OCI-LY1 (cell line): ENCODE measurements around the gene SLFN13.

Source experiments
- H2AFZ ChIP-seq: fragments of 200-600 bp; sonication (generic), shearing (Covaris generic); 2 replicates; pipeline ENCODE4 v1.6.0; 2014; ENCODE audit warnings: antibody characterized with exemption, mild to moderate bottlenecking, low read length
- H3F3A ChIP-seq: fragments of 200-600 bp; sonication (generic), shearing (Covaris generic); 2 replicates; pipeline ENCODE4 v1.6.0; 2014; ENCODE audit warnings: mild to moderate bottlenecking, antibody characterized with exemption, low read length, moderate library complexity; ENCODE audit not compliant: insufficient read depth
- H3K27ac ChIP-seq: fragments of 200-600 bp; sonication (generic); 2 replicates; pipeline ENCODE4 v1.5.1; 2014; ENCODE audit warnings: low read length, mixed run types, mild to moderate bottlenecking, low read depth; ENCODE audit not compliant: poor library complexity, severe bottlenecking
- H3K27me3 ChIP-seq: fragments of 200-600 bp; sonication (generic); 2 replicates; pipeline ENCODE4 v1.6.0; 2014; ENCODE audit warnings: antibody characterized with exemption, mild to moderate bottlenecking, low read length, moderate library complexity; ENCODE audit not compliant: insufficient read depth
- H3K36me3 ChIP-seq: fragments of 200-600 bp; sonication (generic); 2 replicates; pipeline ENCODE4 v1.6.1; 2014; ENCODE audit warnings: mild to moderate bottlenecking, antibody characterized with exemption, low read length, moderate library complexity, mixed read lengths; ENCODE audit not compliant: insufficient read depth
- H3K4me1 ChIP-seq: fragments of 200-600 bp; sonication (generic); 2 replicates; pipeline ENCODE4 v1.5.1; 2014; ENCODE audit warnings: mild to moderate bottlenecking, low read length, moderate library complexity; ENCODE audit not compliant: insufficient read depth, severe bottlenecking
- H3K4me2 ChIP-seq: fragments of 200-600 bp; sonication (generic), shearing (Covaris generic); 2 replicates; pipeline ENCODE4 v1.6.1; 2014; ENCODE audit warnings: low read length
- H3K4me3 ChIP-seq: fragments of 200-600 bp; sonication (generic); 2 replicates; pipeline ENCODE4 v1.5.1; 2014; ENCODE audit warnings: low read length, low read depth, mild to moderate bottlenecking, mixed read lengths; ENCODE audit not compliant: poor library complexity, severe bottlenecking
- H3K79me2 ChIP-seq: fragments of 200-600 bp; shearing (Covaris generic); 2 replicates; pipeline ENCODE4 v1.6.1; 2016; ENCODE audit warnings: mixed run types, low read length, mixed read lengths; ENCODE audit not compliant: insufficient read depth
- H3K9ac ChIP-seq: fragments of 200-600 bp; sonication (generic), shearing (Covaris generic); 2 replicates; pipeline ENCODE4 v1.6.1; 2014; ENCODE audit warnings: mild to moderate bottlenecking, low read length, mixed read lengths
- H3K9me2 ChIP-seq: fragments of 200-600 bp; sonication (generic), shearing (Covaris generic); 2 replicates; pipeline ENCODE4 v1.6.1; 2014; ENCODE audit warnings: low read depth, mild to moderate bottlenecking, low read length, mixed read lengths
- H3K9me3 ChIP-seq: fragments of 200-600 bp; shearing (Covaris generic); 2 replicates; pipeline ENCODE4 v1.6.1; 2014; ENCODE audit warnings: low read length, mixed read lengths
- H4K20me1 ChIP-seq: fragments of 200-600 bp; sonication (generic), shearing (Covaris generic); 2 replicates; pipeline ENCODE4 v1.6.0; 2016; ENCODE audit warnings: mild to moderate bottlenecking, low read length; ENCODE audit not compliant: insufficient read depth
- EZH2 ChIP-seq: fragments of 200-600 bp; sonication (generic), shearing (Covaris generic); IDR thresholded peaks from 2 replicates; pipeline ENCODE4 v1.8.0; 2017; ENCODE audit warnings: borderline replicate concordance, mixed run types, mild to moderate bottlenecking, antibody characterized with exemption, low read length, moderate library complexity, mixed read lengths
- TF ChIP-seq, protein P1 (sequence below): fragments of 200-600 bp; sonication (generic), shearing (Covaris generic); IDR thresholded peaks from 2 replicates; pipeline ENCODE4 v1.5.1; 2017; ENCODE audit warnings: mild to moderate bottlenecking, antibody characterized with exemption, low read length, moderate library complexity, mixed read lengths

SLFN13 gene

DNA sequence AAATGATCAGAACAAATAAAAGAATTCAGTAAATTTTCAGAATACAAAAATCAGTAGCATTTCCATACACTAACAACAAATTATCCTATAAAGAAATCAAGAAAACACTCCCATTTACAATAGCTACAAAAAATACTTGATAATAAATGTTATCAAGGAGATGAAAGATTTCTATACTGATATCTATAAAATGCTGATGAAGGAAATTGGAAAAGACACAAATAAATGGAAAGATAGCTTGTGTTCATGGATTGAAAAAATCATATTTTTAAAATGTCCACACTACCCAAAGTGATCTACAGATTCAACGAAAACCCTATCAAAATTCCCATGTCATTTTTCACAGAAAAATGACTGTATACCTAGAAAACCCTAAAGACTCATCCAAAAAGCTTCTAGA lies 34.3 kb downstream of the SLFN13 start:
- Histone ChIP-seq H3K9ac (no peak overlapping the region), H3K9me2 (no peaks in the 10 kb centered on the region), H3K4me2 (no peak overlapping the region), H3K4me3 (no peak overlapping the region), H2AFZ (no peak overlapping the region), H3K36me3 (no peaks in the 10 kb centered on the region), H3K79me2 (no peaks in the 10 kb centered on the region), H3K27ac (no peak overlapping the region), H3K4me1 (no peaks in the 10 kb centered on the region), H3K27me3 (no peaks in the 10 kb centered on the region), H3F3A (no peaks in the 10 kb centered on the region), H4K20me1 (no peaks in the 10 kb centered on the region), H3K9me3 (no peaks in the 10 kb centered on the region)
- TF ChIP-seq, protein P1, sequence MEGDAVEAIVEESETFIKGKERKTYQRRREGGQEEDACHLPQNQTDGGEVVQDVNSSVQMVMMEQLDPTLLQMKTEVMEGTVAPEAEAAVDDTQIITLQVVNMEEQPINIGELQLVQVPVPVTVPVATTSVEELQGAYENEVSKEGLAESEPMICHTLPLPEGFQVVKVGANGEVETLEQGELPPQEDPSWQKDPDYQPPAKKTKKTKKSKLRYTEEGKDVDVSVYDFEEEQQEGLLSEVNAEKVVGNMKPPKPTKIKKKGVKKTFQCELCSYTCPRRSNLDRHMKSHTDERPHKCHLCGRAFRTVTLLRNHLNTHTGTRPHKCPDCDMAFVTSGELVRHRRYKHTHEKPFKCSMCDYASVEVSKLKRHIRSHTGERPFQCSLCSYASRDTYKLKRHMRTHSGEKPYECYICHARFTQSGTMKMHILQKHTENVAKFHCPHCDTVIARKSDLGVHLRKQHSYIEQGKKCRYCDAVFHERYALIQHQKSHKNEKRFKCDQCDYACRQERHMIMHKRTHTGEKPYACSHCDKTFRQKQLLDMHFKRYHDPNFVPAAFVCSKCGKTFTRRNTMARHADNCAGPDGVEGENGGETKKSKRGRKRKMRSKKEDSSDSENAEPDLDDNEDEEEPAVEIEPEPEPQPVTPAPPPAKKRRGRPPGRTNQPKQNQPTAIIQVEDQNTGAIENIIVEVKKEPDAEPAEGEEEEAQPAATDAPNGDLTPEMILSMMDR: no peak
- no peak for TF ChIP-seq EZH2

DNA sequence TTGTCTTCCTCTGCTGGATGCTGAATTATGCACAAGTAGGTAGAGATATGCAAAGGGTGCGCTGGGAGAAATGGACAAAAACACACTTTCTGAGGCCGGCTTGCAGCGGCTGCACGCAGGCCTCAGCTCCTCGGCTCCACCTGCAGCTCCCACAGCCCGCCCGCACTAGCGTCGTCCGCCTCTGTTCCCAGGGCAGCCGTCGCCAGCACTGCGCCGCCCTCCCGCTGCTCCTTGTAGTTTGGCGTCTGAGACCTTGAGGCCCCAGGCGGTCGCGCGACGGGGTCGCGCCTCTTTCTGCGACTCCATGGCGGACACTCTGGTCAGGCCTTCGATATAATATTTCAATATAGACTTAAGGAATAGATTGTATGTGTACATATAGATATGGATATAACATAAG lies 41.0 kb downstream of the SLFN13 start:
- H3K9me3 ChIP-seq: no peaks in the 10 kb centered on the region
- TF ChIP-seq, protein P1: no peak
- TF ChIP-seq EZH2: no peak
- no peaks in the 10 kb centered on the region for H3F3A ChIP-seq
- no peaks in the 10 kb centered on the region for H3K36me3 ChIP-seq
- no peak overlapping the region for H2AFZ ChIP-seq
- no peak overlapping the region for H3K4me3 ChIP-seq
- H3K9ac ChIP-seq: no peak overlapping the region
- H3K9me2 ChIP-seq: no peaks in the 10 kb centered on the region
- H3K4me2 ChIP-seq: no peak overlapping the region
- no peaks in the 10 kb centered on the region for H3K79me2 ChIP-seq
- no peak overlapping the region for H3K27ac ChIP-seq
- no peaks in the 10 kb centered on the region for H3K4me1 ChIP-seq
- H3K27me3 ChIP-seq: no peaks in the 10 kb centered on the region
- H4K20me1 ChIP-seq: no peaks in the 10 kb centered on the region

DNA sequence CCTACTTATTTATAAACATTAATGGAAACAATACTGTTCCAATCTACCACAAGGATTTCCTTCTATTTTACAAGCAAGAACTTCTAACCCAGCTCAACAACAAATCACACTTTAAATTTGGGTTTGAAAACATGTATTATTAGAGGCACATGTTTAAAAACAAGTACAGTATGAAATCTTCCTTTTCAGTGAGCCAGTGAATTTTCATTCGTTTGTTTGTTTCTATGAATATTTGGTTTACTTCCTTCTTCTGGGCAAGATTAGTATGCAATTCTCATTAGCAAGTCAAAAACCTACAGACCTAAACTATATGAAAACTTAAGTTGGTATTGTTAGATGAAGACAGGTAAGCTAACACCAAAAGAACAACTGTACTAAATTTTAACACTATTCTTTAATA lies 42.0 kb downstream of the SLFN13 start:
- Histone ChIP-seq H4K20me1 (no peaks in the 10 kb centered on the region), H3K36me3 (no peaks in the 10 kb centered on the region), H3K79me2 (no peaks in the 10 kb centered on the region), H3K4me3 (no peak overlapping the region), H3K9ac (no peak overlapping the region), H3F3A (no peaks in the 10 kb centered on the region), H3K4me1 (no peaks in the 10 kb centered on the region), H3K27me3 (no peaks in the 10 kb centered on the region), H3K4me2 (no peak overlapping the region), H3K9me3 (no peaks in the 10 kb centered on the region), H3K9me2 (no peaks in the 10 kb centered on the region), H3K27ac (no peak overlapping the region), H2AFZ (no peak overlapping the region)
- TF ChIP-seq EZH2: no peak
- TF ChIP-seq, protein P1: no peak
